Measurements from ENCODE around the gene GABBR2. TPM values are rescaled to one million over a fixed set of nuclear protein-coding genes. Genes with fewer than 3 reads are reported as not detected.
A peak's percentile ranks its signal among the peaks of the same experiment; 100 is the strongest.

Gene GABBR2
- total and polyA plus RNA-seq, 9 of the 15 experiments (the other 6 are each of a cell fraction or from before 2014, with no cell fraction given), result 0.15 to 1.9 (median 0.32) TPM

DNA sequence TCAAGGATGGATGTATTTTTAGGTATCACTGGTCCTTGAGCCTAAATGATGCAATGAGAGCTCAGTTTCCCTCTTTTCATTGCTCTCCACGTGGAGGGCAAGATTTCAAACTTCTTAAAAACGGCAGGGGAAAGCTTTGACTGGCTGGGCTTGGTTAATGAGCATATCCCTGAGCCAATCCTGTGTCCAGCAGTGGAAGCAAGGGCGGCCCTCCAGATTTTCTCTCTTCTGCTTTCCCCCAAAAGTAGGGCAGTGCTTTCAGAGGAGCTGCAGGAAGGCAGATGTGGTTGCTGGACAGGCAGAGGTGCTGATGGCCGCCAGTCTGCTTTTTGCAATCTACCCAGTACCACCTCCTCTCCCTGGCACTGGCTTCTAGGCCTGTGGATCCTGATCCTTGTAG, 423.3 kb downstream of the GABBR2 start:
- H2AFZ ChIP-seq (ENCODE audit: low read depth, low read length), result peak overlapping the region; percentile 56; the same call in 1 of the 2 replicates
- intact Hi-C loops (cut with micrococcal nuclease), result no loop called here

DNA sequence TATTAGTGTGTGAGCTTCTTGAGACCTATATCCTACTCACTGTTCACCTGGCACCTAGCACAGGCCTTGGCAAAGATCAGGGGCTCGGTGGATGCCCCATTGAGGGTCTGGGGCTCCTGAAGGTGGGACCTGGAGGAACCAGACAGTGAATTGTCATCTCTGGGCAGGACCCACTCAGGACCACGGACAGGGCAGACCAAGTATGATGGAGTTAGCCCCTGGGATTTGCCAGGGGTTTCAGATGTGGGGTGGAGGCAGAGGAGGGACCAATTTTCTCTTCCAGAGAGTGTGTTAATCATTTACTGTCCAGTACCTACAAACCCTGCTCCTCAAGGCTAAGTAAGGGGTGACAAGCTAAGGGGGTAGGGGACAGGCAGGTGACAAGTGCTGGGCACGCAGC, 424.0 kb downstream of the GABBR2 start:
- Histone ChIP-seq H4K20me1 (replicated peaks; ENCODE audit: control insufficient read depth, insufficient read depth, low read length) (no peaks in the 10 kb centered on the region), H3K27me3 (ENCODE audit: control insufficient read depth in 2 of 2, insufficient read depth in 2 of 2, low read length in 2 of 2) (no peaks in the 10 kb centered on the region), H3K9me3 (replicated peaks; ENCODE audit: control insufficient read depth, insufficient read depth, low read depth, low read length) (no peaks in the 10 kb centered on the region), H3K9ac (ENCODE audit: insufficient read depth in 1 of 2, low read depth in 2 of 2, low read length in 2 of 2) (no peak overlapping the region), H2AFZ (ENCODE audit: low read depth, low read length) (no peak overlapping the region), H3K9me1 (ENCODE audit: control insufficient read depth, insufficient read depth, low read length) (no peaks in the 10 kb centered on the region), H3K4me2 (ENCODE audit: insufficient read depth, low read length) (no peak overlapping the region), H3K79me2 (ENCODE audit: control insufficient read depth, insufficient read depth, low read length) (no peaks in the 10 kb centered on the region), H3K4me1 (replicated peaks in 1 of 2; ENCODE audit: control insufficient read depth in 2 of 2, insufficient read depth in 2 of 2, low read length in 2 of 2) (peaks cover 2 to 8% of the 10 kb centered on the region in 2 experiments), H3K27ac (ENCODE audit: extremely low read depth, low read depth, low read length) (no peak overlapping the region), H3K4me3 (no peak overlapping the region), H3K36me3 (ENCODE audit: control insufficient read depth, insufficient read depth, low read length) (no peaks in the 10 kb centered on the region)
- ATAC-seq (no peak), FAIRE-seq (no peak), DNase-seq (ENCODE audit: extremely low read depth in 1 of 4, low spot score in 3 of 4) (no peak)
- intact Hi-C loops (cut with micrococcal nuclease), result no loop called here
- in situ Hi-C loops (cut with MboI), result no loop called here
- ChIA-PET CTCF (ENCODE audit: low intra/inter-chr PET ratio) (no interaction called here), POLR2A (interaction anchor here (0.6 to 0.7 kb wide), 3 partner anchors 8 to 765 kb away, joined by 3 to 4 read pairs (median 3); no protein-coding TSS in a partner anchor)
- TF ChIP-seq NONO (IDR thresholded peaks at IDR 0.05; ENCODE audit: low read depth in 2 of 2, low read length in 1 of 2), result no peak
- TF ChIP-seq, protein P1, sequence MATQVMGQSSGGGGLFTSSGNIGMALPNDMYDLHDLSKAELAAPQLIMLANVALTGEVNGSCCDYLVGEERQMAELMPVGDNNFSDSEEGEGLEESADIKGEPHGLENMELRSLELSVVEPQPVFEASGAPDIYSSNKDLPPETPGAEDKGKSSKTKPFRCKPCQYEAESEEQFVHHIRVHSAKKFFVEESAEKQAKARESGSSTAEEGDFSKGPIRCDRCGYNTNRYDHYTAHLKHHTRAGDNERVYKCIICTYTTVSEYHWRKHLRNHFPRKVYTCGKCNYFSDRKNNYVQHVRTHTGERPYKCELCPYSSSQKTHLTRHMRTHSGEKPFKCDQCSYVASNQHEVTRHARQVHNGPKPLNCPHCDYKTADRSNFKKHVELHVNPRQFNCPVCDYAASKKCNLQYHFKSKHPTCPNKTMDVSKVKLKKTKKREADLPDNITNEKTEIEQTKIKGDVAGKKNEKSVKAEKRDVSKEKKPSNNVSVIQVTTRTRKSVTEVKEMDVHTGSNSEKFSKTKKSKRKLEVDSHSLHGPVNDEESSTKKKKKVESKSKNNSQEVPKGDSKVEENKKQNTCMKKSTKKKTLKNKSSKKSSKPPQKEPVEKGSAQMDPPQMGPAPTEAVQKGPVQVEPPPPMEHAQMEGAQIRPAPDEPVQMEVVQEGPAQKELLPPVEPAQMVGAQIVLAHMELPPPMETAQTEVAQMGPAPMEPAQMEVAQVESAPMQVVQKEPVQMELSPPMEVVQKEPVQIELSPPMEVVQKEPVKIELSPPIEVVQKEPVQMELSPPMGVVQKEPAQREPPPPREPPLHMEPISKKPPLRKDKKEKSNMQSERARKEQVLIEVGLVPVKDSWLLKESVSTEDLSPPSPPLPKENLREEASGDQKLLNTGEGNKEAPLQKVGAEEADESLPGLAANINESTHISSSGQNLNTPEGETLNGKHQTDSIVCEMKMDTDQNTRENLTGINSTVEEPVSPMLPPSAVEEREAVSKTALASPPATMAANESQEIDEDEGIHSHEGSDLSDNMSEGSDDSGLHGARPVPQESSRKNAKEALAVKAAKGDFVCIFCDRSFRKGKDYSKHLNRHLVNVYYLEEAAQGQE (IDR thresholded peaks at IDR 0.05; ENCODE audit: borderline replicate concordance), result peak; percentile 22; the same call in 1 of the 2 replicates
- TF ChIP-seq, protein P1 (CRISPR knock-in tag; IDR thresholded peaks at IDR 0.05; ENCODE audit: low read depth), result no peak
- WGBS (ENCODE audit: insufficient coverage, low coverage, missing lambda C conversion rate), result 44% methylated on average over 3 of the region's 3 CpGs
- BruUV-seq (replicated peaks), result no TSS peak

More for the DNA sequence above, 423.3 kb downstream of the GABBR2 start:
- Histone ChIP-seq H3K9ac (ENCODE audit: insufficient read depth in 1 of 2, low read depth in 2 of 2, low read length in 2 of 2) (no peak overlapping the region), H3K27me3 (ENCODE audit: control insufficient read depth in 2 of 2, insufficient read depth in 2 of 2, low read length in 2 of 2) (no peaks in the 10 kb centered on the region), H3K4me1 (replicated peaks in 1 of 2; ENCODE audit: control insufficient read depth in 2 of 2, insufficient read depth in 2 of 2, low read length in 2 of 2) (peaks cover 7 to 8% of the 10 kb centered on the region in 2 experiments), H3K36me3 (ENCODE audit: control insufficient read depth, insufficient read depth, low read length) (no peaks in the 10 kb centered on the region), H3K79me2 (ENCODE audit: control insufficient read depth, insufficient read depth, low read length) (no peaks in the 10 kb centered on the region), H3K27ac (ENCODE audit: extremely low read depth, low read depth, low read length) (no peak overlapping the region), H3K4me2 (ENCODE audit: insufficient read depth, low read length) (no peak overlapping the region), H4K20me1 (replicated peaks; ENCODE audit: control insufficient read depth, insufficient read depth, low read length) (no peaks in the 10 kb centered on the region), H3K4me3 (no peak overlapping the region), H3K9me3 (replicated peaks; ENCODE audit: control insufficient read depth, insufficient read depth, low read depth, low read length) (no peaks in the 10 kb centered on the region), H3K9me1 (ENCODE audit: control insufficient read depth, insufficient read depth, low read length) (no peaks in the 10 kb centered on the region)
- in situ Hi-C loops (cut with MboI), result no loop called here
- CTCF ChIA-PET (ENCODE audit: low intra/inter-chr PET ratio), result no interaction called here
- POLR2A ChIA-PET, result interaction anchor here (0.6 kb wide), 2 partner anchors 440 to 766 kb away, joined by 3 to 4 read pairs; no protein-coding TSS in a partner anchor
- DNase-seq (ENCODE audit: extremely low read depth in 1 of 4, low spot score in 3 of 4) (no peak), FAIRE-seq (no peak), ATAC-seq (no peak)
- BruUV-seq (replicated peaks), result no TSS peak
- TF ChIP-seq, protein P2, sequence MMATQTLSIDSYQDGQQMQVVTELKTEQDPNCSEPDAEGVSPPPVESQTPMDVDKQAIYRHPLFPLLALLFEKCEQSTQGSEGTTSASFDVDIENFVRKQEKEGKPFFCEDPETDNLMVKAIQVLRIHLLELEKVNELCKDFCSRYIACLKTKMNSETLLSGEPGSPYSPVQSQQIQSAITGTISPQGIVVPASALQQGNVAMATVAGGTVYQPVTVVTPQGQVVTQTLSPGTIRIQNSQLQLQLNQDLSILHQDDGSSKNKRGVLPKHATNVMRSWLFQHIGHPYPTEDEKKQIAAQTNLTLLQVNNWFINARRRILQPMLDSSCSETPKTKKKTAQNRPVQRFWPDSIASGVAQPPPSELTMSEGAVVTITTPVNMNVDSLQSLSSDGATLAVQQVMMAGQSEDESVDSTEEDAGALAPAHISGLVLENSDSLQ (IDR thresholded peaks at IDR 0.05), result peak; percentile 60; the same call in 1 of the 2 replicates
- TF ChIP-seq NEUROD1 (IDR thresholded peaks at IDR 0.05; ENCODE audit: borderline replicate concordance, low read depth, low read length, partially characterized antibody), result no peak
- peak; percentile 20 for TF ChIP-seq SP2 (IDR thresholded peaks at IDR 0.05; ENCODE audit: extremely low read depth, low read depth, low read length, poor library complexity, severe bottlenecking)
- TF ChIP-seq NFYB (IDR thresholded peaks at IDR 0.05; ENCODE audit: extremely low read depth, insufficient read length), result peak; percentile 58
- WGBS (ENCODE audit: insufficient coverage, low coverage, missing lambda C conversion rate), result 17% methylated on average over 4 of the region's 4 CpGs

Data from K562 (cell line).